GM19452 (cell line): ENCODE measurements around the gene PHYHD1.

Experiments used
- ATAC-seq: cut with Tn5 transposase; IDR thresholded peaks from one replicate; pipeline ENCODE4 v1.9.1; 2021; ENCODE audit not compliant: unreplicated experiment

PHYHD1 gene

GRCh38 chr9:128901379-128901778, 19.4 kb upstream of the PHYHD1 start:
- ATAC-seq = no peak

DNA sequence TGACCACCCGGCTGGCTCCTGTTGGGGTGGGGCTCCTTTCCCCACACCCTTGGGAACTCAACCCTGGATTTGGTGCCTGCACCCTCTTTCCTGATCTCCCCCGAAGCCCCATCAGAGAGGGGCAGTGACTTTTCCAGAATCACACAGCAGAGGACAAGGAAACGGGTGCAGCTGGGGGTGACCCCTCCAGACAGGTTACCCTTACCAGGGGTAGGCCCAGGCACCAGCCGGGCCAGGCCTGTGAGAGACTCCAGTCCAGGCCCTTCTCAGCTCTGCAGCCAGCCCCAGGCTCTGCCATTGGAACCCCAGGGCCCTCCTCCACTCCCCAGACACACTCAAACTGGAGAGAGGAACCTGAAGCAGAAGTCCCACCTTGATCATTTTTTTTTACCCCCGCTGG, 19.0 kb upstream of the PHYHD1 start:
- ATAC-seq = no peak

- peak; percentile 88 for ATAC-seq
Measured at GRCh38 chr9:128902351-128903078, 18.3 kb upstream of the PHYHD1 start.

DNA sequence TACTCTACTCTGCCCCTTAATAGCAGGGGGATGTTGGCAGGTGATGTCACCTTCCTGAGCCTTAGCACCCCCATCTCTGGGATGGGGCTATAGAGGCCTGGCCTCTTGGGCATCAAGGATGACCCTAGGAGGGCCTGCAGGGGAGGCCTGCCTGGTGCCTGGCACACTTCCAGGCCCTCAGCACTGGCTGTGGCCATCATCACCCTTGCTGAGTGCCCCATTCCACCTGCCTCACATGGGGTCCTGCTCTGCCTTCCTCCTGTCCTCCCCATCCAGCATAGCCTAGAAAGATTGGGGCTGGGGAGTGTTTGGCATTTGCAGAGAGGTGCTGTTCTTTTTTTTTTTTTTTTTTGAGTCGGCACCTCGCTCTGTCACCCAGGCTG, 17.7 kb upstream of the PHYHD1 start:
- no peak for ATAC-seq

DNA sequence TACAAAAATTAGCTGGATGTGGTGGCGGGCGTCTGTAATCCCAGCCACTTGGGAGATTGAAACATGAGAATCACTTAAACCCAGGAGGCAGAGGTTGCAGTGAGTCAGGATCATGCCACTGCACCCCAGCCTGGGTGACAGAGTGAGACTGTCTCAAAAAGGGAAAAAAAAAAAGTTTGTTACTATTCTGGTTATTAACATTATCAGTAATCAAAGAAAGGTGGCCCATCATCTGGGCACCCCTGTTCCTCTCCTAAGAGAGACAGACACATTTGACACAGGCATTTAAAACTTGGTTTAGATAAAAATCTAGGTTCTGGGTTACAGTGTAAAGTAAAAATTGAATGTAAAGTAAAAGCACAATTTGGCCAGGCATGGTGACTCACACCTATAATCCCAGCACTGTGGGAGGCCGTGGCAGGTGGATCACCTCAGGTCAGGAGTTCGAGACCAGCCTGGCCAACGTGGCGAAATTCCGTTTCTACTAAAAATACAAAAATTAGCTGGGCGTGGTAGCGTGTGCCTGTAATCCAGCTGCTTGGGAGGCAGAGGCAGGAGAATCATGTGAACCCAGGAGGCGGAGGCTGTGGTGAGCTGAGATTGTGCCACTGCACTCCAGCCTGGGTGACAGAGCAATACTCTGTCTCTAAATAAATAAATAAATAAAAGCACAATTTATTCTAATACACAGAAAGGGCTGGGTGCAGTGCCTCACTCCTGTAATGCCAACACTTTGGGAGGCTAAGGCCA, 16.7 kb upstream of the PHYHD1 start:
- no peak for ATAC-seq

GRCh38 chr9:128905964-128906363, 14.8 kb upstream of the PHYHD1 start:
- no peak for ATAC-seq

DNA sequence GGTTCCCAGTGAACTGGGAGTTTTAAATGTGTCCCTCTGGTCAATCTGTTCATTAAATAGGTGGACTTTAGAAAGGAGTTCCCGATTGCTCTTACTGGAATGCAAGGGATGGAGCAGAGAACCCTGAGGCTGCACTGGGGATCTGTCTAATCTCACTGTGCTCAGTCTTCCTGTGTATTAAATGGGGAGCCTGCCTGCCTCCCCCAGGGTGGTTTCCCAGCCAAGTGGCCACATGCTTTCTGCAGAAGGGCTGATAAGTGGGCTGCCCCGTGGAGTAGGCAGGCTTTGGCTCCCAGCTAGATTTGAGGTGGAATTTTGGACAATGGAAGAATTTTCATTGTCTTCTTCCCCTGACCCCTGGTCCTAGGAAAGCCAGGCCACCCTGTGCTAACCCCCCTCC, 14.0 kb upstream of the PHYHD1 start:
- no peak for ATAC-seq

DNA sequence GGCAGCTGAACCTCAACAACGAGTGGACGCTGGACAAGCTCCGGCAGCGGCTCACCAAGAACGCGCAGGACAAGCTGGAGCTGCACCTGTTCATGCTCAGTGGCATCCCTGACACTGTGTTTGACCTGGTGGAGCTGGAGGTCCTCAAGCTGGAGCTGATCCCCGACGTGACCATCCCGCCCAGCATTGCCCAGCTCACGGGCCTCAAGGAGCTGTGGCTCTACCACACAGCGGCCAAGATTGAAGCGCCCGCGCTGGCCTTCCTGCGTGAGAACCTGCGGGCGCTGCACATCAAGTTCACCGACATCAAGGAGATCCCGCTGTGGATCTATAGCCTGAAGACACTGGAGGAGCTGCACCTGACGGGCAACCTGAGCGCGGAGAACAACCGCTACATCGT, 12.4 kb upstream of the PHYHD1 start:
- ATAC-seq = no peak

DNA sequence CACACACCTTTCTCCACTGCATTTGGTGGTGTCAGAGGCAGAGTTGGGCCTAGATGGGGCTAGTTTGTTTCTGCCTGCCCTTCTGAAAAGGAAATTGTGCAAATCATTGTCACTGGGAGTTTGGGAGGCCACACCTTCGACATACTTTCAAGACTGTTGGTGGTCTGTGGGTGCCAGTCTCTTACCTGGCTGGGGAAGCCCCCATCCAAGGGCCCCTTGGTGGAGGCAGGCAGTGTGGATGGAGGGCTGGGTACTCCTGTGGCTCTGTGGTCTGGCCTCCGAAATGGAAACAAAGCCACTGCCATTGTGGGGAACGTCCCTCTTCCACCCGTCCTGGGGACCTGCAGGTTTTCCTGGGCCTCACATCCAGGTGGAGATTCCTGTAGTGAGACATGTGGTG, 10.9 kb upstream of the PHYHD1 start:
- ATAC-seq = no peak

- ATAC-seq = no peak
Measured at GRCh38 chr9:128910906-128911305, 9.9 kb upstream of the PHYHD1 start.

DNA sequence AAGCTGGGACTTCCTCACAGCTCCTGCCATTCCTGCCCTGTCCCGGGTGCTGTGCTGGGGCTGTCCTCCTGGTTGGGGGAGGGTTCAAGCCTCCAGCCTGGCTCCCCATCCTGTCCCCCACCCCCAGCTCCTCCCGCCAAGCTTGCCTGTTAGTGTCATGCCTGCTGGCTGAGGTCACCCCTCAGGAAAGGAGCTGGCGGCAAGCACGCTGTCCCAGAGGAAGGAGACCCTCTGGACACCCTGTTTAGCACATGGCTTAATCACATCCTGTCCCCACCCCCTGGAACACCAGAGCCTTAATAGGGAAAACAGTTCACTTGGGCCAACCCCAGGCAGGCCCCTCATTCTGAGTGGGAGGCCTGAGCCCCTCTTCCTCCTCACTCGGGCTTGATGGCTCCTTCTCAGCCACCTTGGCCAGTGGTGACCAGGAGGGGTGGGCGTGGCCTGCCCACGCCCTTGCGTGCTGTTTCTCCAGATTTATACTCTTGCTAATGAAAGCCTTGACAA, 9.2 kb upstream of the PHYHD1 start:
- no peak for ATAC-seq

DNA sequence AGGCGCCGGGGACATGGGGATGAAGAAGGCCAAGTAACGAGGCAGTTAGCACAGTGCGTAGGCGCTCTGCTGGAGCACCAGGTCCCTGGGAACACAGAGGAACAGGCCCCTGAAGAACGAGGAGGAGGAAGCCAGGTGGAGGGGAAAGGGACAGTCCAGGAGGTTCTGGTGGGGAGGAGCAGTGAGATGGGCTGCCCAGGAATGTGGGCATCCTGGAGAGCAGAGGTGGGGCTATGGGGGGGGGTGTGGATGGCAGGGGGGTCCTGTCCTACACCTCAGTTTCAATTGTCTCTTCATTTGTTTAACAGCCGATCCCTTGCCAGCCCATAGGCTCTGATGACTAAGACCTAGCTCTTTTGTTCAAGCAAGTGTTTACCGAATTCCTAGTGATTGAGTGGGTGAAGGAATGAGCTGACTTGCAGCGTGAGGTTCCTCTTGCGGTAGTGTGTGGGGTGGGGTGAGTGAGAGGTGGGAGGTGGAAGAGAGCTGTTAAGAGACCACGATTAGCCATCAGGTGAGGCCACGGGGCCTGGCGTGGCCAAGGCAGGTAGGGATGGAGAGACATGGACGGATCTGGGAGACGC, 8.4 kb upstream of the PHYHD1 start:
- no peak for ATAC-seq

DNA sequence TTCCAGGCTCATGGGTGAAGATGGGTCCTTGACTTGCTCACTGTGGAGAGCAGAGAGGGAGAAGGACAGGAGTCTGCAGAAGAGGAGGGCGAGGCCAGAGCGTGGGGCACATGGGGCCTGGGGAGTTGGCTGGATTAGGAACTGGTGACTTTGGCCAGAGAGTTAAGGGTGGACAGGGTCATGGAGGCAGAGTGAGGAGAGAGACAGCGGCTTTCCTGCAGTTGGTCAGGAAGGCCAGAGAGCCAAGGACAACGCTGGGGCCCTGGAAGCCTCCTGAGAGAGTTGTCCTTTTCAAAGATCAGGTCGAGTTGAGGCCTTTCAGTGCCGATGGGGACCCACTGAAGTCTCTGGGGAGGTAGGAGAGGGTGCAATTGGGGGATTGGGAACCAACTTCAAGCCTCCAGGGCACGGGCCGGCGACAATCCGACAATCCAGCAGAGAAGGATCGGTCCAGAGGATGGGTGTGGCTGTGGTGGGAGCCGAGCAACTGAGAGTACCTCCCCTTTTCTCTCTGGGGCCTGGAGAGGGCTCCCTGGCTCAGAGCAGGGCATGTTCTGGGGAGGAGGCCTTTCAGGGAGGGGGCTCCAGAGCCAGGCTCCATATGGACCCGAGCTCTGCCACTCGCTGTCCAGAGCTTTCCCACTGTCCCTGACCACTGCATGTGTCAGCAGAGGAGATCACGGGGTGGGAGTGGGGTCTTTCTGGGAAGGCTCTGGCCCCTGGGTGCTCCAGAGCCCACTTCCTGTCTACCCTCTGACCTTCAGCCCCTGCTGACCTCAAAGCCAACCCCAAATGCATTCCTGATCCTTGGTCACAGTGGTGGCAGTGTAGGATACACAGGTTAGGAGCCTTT, 7.5 kb upstream of the PHYHD1 start:
- no peak for ATAC-seq

- ATAC-seq = no peak
Measured at GRCh38 chr9:128913995-128914772, 6.6 kb upstream of the PHYHD1 start.

DNA sequence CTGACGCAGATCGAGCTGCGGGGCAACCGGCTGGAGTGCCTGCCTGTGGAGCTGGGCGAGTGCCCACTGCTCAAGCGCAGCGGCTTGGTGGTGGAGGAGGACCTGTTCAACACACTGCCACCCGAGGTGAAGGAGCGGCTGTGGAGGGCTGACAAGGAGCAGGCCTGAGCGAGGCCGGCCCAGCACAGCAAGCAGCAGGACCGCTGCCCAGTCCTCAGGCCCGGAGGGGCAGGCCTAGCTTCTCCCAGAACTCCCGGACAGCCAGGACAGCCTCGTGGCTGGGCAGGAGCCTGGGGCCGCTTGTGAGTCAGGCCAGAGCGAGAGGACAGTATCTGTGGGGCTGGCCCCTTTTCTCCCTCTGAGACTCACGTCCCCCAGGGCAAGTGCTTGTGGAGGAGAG, 4.6 kb upstream of the PHYHD1 start:
- no peak for ATAC-seq

GRCh38 chr9:128916745-128917144, 4.0 kb upstream of the PHYHD1 start:
- ATAC-seq = no peak

GRCh38 chr9:128917151-128917849, 3.5 kb upstream of the PHYHD1 start:
- ATAC-seq = no peak

GRCh38 chr9:128918921-128919320, 1.9 kb upstream of the PHYHD1 start:
- ATAC-seq = no peak

DNA sequence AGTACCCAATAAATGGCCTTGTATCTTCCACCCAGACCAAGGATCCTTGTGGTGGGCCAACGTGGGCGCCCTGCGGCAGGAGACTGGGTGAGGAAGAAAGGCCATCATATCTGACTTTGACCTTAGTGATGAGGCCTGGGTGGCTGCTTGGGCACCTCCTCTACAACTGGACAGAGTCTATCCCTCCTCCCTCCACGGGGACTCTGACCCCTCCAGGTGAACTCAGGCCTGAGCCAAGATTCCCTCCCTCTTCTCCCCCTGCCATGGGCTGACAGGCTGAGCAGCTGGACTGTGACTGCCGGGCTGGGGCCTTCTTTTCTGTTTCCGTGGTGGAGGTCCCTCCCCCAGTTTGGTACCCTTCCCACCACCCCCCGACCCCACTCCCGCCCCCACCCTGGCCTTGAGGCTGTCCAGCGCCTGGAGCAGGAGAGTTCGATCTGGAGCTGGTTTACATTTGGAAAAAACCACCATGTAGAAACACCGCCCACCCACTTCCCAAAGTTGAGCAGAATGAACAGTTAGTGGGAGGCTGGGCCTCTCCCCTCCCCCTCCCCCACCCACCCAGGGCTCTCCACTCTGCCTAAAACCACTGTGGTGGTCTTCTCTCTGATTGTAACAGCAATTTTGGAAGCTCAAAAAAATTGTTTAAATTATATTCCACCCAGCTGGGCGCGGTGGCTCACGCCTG, 1.2 kb upstream of the PHYHD1 start:
- no peak for ATAC-seq
